ENCODE measurements around the gene PIWIL4. TPM values are rescaled to one million over a fixed set of nuclear protein-coding genes. Genes with fewer than 3 reads are reported as not detected.
"Not testable (repeated sequence)": the region's sequence is repeated elsewhere in the genome, so short reads cannot be mapped to it uniquely, and the experiment has no call there.

The PIWIL4 gene
- total RNA-seq, 1 donor from 2014 or later: 8.9 TPM

DNA sequence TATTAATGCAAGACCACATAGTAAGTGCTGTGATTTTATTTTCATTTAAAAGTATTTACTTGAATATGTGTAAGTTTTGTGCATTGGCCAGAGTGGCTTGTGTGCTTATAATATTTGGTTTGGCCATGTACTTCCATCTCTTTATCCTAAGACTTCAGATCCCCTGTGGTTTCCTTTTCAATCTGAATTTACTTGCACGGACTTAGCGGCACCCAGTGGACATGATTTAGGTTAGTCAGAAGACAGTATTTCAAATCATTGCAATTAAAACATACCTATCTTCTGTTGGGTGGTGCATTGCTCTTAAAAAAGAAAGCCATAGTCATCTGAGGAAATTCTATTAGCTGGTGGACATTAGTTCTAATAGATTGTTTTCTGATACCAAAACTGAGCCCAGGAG lies 30.7 kb downstream of the PIWIL4 start:
- no peak overlapping the region for H3K27ac ChIP-seq (ENCODE audit: low read depth, low read length)

DNA sequence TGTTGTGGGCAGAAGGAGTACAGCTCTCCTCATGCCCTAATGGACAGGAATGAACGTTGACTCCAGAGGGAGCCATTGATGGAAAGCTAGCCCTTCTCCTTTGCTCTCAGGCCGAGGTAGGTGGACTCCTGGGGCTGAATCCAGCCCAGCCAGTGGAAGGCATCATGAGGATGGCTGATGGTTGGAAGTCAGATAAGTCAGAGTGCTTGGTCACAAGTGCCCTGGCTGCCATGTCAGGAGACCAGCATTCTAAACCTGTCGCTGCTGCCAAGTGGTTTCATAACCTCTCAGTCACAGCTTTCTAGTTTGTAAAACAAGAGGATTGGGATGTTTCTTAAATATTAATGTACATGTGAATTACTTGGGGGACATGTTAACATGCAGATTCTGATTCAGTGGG lies 32.3 kb downstream of the PIWIL4 start:
- Histone ChIP-seq H3K9ac (ENCODE audit: low read depth in 1 of 3, low read length in 3 of 3) (no peak overlapping the region), H3K27ac (ENCODE audit: low read depth, low read length) (no peak overlapping the region), H3K9me3 (ENCODE audit: control insufficient read depth in 3 of 3, low read length in 3 of 3) (no peaks in the 10 kb centered on the region), H3K4me1 (ENCODE audit: control insufficient read depth in 3 of 3, insufficient read depth in 3 of 3, low read length in 3 of 3) (no peaks in the 10 kb centered on the region), H3K4me3 (ENCODE audit: low read length in 3 of 3) (no peak overlapping the region), H3K27me3 (ENCODE audit: control insufficient read depth in 3 of 3, insufficient read depth in 3 of 3, low read length in 3 of 3) (no peaks in the 10 kb centered on the region), H3K36me3 (ENCODE audit: control insufficient read depth in 3 of 3, insufficient read depth in 3 of 3, low read length in 3 of 3) (peaks cover 0 to 7% (median 5%) of the 10 kb centered on the region in 3 donors)

More for the DNA sequence above, 30.7 kb downstream of the PIWIL4 start:
- H3K9ac ChIP-seq (ENCODE audit: low read depth in 1 of 3, low read length in 3 of 3): no peak overlapping the region
- H3K27me3 ChIP-seq (ENCODE audit: control insufficient read depth in 3 of 3, insufficient read depth in 3 of 3, low read length in 3 of 3): no peaks in the 10 kb centered on the region
- no peak overlapping the region for H3K4me3 ChIP-seq (ENCODE audit: low read length in 3 of 3)
- H3K36me3 ChIP-seq (ENCODE audit: control insufficient read depth in 3 of 3, insufficient read depth in 3 of 3, low read length in 3 of 3): peaks cover 0 to 7% (median 5%) of the 10 kb centered on the region in 3 donors
- H3K4me1 ChIP-seq (ENCODE audit: control insufficient read depth in 3 of 3, insufficient read depth in 3 of 3, low read length in 3 of 3): no peaks in the 10 kb centered on the region
- H3K9me3 ChIP-seq (ENCODE audit: control insufficient read depth in 3 of 3, low read length in 3 of 3): no peaks in the 10 kb centered on the region

DNA sequence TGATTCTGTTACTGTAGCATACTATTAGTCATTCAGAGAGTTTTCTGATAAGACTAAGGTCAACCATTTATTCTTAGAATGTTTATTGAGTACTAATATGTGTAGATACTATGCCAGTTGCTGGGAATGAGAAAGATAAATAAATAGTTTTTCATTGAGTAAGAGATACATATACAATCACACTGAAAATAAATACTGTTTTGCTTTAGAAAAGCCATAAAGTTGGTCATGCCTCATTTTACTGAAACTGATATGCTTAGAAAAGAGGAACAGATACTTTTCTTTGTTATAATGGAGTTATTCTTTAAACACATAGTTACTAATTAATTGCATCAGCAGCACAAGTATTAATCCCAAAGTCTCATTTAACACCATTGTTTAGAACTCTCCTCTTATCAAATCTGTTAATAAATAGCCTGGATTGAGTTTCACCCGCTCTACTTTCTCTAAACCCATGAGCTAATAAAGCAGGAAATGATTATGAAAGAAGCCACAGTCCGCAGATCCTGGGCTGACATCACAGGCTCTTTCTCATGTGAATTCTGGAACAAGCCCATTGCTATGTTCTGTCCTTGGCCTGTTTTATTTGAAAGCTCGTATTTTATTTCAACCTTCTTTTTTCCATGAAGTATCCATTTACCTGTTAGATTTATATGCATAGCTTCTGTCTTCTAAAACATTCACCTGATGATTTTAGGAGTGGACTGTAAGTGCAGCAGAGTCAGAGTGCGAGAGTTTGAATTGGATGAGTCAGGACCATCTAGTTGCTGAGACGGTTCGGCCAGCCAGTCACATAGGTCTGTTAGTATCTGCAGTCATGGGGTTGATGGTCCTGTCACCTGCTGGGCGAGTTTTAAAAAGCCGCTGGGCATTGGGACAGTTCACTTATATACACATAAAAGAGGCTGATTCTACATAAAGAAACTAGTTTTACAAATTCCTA lies 35.5 kb downstream of the PIWIL4 start:
- no peaks in the 10 kb centered on the region for H3K27me3 ChIP-seq (ENCODE audit: control insufficient read depth in 3 of 3, insufficient read depth in 3 of 3, low read length in 3 of 3)
- H3K4me3 ChIP-seq (ENCODE audit: low read length in 3 of 3): no peak overlapping the region
- H3K9ac ChIP-seq (ENCODE audit: low read depth in 1 of 3, low read length in 3 of 3): no peak overlapping the region
- no peaks in the 10 kb centered on the region for H3K9me3 ChIP-seq (ENCODE audit: control insufficient read depth in 3 of 3, low read length in 3 of 3)
- H3K36me3 ChIP-seq (ENCODE audit: control insufficient read depth in 3 of 3, insufficient read depth in 3 of 3, low read length in 3 of 3): peaks cover 0 to 1% (median 0%) of the 10 kb centered on the region in 3 donors
- no peaks in the 10 kb centered on the region for H3K4me1 ChIP-seq (ENCODE audit: control insufficient read depth in 3 of 3, insufficient read depth in 3 of 3, low read length in 3 of 3)
- H3K27ac ChIP-seq (ENCODE audit: low read depth, low read length): no peak overlapping the region

DNA sequence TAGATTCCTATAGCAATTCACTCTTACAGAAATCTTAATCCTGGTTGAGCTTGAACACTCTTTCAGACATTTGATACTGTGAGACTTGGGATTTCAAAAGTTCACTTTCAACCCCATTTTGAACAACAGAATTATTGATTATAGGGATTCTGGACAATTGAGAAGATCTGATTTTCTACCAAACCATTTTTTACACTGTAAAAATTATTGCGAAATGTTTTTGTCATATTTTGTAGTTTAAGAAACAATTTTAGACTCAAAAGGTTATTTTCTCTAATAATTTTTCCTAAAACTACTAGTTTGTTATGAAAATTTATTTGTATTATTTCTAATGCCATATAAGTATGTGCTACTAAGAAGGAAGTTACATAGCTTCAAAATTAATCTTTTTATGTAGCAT lies 36.4 kb downstream of the PIWIL4 start:
- Histone ChIP-seq H3K4me1 (ENCODE audit: control insufficient read depth in 3 of 3, insufficient read depth in 3 of 3, low read length in 3 of 3) (no peaks in the 10 kb centered on the region), H3K36me3 (ENCODE audit: control insufficient read depth in 3 of 3, insufficient read depth in 3 of 3, low read length in 3 of 3) (peaks cover 0 to 6% (median 0%) of the 10 kb centered on the region in 3 donors), H3K27me3 (ENCODE audit: control insufficient read depth in 3 of 3, insufficient read depth in 3 of 3, low read length in 3 of 3) (no peaks in the 10 kb centered on the region), H3K4me3 (ENCODE audit: low read length in 3 of 3) (no peak overlapping the region), H3K27ac (ENCODE audit: low read depth, low read length) (no peak overlapping the region), H3K9ac (ENCODE audit: low read depth in 1 of 3, low read length in 3 of 3) (no peak overlapping the region), H3K9me3 (ENCODE audit: control insufficient read depth in 3 of 3, low read length in 3 of 3) (no peaks in the 10 kb centered on the region)

DNA sequence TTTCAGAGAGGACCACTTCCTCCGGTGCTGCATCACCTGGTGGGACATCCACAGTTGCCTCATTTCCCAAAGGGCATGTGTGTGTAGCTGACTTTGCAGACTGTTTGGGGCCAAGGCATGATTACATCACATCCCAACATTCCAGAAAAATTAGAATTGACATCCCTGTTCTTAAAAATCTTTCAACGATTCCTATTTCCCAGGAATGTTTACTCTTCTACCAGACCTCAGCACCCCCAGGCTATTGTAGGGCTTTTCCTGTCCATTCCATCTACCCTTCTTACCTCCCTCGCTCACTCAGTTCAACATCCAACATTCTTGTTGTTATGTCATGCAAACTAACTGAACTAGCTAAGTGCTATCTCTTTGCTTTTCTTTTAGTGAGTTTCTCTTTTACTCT lies 37.3 kb downstream of the PIWIL4 start:
- Histone ChIP-seq H3K27ac (ENCODE audit: low read depth, low read length) (no peak overlapping the region), H3K9me3 (ENCODE audit: control insufficient read depth in 3 of 3, low read length in 3 of 3) (no peaks in the 10 kb centered on the region)

DNA sequence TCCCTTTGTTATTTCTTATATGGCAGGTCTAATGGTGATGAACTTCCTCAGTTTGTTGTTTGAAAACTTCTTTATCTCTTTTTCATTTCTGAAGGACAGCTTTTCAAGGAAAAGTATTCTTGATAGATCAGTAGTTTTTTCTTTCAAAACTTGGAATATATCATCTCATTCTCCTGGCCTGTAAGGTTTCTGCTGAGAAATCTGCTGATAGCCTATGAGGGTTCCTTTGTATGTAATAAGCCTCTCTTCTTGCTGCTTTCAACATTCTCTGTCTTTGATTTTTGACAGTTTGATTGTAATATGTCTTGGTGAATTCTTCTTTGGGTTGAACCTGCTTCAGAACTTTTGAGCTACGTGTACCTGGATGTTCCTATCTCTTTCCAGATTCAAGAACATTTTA lies 46.0 kb downstream of the PIWIL4 start:
- peaks cover 0 to 4% (median 0%) of the 10 kb centered on the region in 3 donors for H3K9me3 ChIP-seq (ENCODE audit: control insufficient read depth in 3 of 3, low read length in 3 of 3)
- peaks cover 0 to 5% (median 3%) of the 10 kb centered on the region in 3 donors for H3K36me3 ChIP-seq (ENCODE audit: control insufficient read depth in 3 of 3, insufficient read depth in 3 of 3, low read length in 3 of 3)
- no peaks in the 10 kb centered on the region for H3K27me3 ChIP-seq (ENCODE audit: control insufficient read depth in 3 of 3, insufficient read depth in 3 of 3, low read length in 3 of 3)
- H3K9ac ChIP-seq (ENCODE audit: low read depth in 1 of 3, low read length in 3 of 3): no peak overlapping the region
- no peaks in the 10 kb centered on the region for H3K4me1 ChIP-seq (ENCODE audit: control insufficient read depth in 3 of 3, insufficient read depth in 3 of 3, low read length in 3 of 3)
- H3K27ac ChIP-seq (ENCODE audit: low read depth, low read length): no peak overlapping the region
- H3K4me3 ChIP-seq (ENCODE audit: low read length in 3 of 3): no peak overlapping the region

More for the DNA sequence above, 37.3 kb downstream of the PIWIL4 start:
- no peak overlapping the region for H3K4me3 ChIP-seq (ENCODE audit: low read length in 3 of 3)
- no peak overlapping the region for H3K9ac ChIP-seq (ENCODE audit: low read depth in 1 of 3, low read length in 3 of 3)
- no peaks in the 10 kb centered on the region for H3K27me3 ChIP-seq (ENCODE audit: control insufficient read depth in 3 of 3, insufficient read depth in 3 of 3, low read length in 3 of 3)
- peaks cover 0 to 6% (median 5%) of the 10 kb centered on the region in 3 donors for H3K36me3 ChIP-seq (ENCODE audit: control insufficient read depth in 3 of 3, insufficient read depth in 3 of 3, low read length in 3 of 3)
- no peaks in the 10 kb centered on the region for H3K4me1 ChIP-seq (ENCODE audit: control insufficient read depth in 3 of 3, insufficient read depth in 3 of 3, low read length in 3 of 3)

DNA sequence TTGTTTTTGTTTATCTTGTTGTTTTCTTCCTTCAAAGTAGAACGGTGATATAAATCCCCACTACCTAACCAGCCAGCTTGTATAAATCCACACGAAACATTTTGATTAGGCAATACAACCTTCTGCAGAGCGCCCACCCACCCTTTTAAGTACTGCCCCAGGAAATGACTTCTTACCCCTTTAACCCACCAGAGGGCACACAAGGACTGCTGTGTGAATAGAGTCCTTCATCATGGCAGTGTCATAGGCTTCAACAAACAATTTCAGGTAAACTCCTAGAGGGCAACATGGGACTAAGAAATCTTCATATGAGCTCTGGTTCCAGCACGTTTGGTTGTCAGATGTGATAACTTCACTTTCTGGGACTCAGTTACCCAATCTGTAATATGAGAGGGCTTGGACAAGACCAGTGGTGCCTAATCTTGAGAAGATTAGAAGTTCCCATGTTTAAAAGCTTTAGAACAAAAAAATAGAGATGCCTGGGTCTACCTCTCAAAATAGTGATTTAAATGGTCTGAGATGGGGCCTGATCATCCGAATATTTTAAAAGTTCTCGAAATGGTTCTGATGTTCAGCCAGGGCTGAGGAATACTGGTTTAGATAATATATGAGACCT lies 56.1 kb downstream of the PIWIL4 start:
- H3K9ac ChIP-seq (ENCODE audit: low read depth in 1 of 3, low read length in 3 of 3): no peak overlapping the region
- H3K27me3 ChIP-seq (ENCODE audit: control insufficient read depth in 3 of 3, insufficient read depth in 3 of 3, low read length in 3 of 3): no peaks in the 10 kb centered on the region
- H3K4me1 ChIP-seq (ENCODE audit: control insufficient read depth in 3 of 3, insufficient read depth in 3 of 3, low read length in 3 of 3): peaks cover 0 to 2% (median 0%) of the 10 kb centered on the region in 3 donors
- H3K4me3 ChIP-seq (ENCODE audit: low read length in 3 of 3): peak overlapping the region in 1 of 3 donors; percentile 7
- H3K9me3 ChIP-seq (ENCODE audit: control insufficient read depth in 3 of 3, low read length in 3 of 3): no peaks in the 10 kb centered on the region
- no peak overlapping the region for H3K27ac ChIP-seq (ENCODE audit: low read depth, low read length)
- H3K36me3 ChIP-seq (ENCODE audit: control insufficient read depth in 3 of 3, insufficient read depth in 3 of 3, low read length in 3 of 3): peaks cover 0 to 3% (median 0%) of the 10 kb centered on the region in 3 donors

DNA sequence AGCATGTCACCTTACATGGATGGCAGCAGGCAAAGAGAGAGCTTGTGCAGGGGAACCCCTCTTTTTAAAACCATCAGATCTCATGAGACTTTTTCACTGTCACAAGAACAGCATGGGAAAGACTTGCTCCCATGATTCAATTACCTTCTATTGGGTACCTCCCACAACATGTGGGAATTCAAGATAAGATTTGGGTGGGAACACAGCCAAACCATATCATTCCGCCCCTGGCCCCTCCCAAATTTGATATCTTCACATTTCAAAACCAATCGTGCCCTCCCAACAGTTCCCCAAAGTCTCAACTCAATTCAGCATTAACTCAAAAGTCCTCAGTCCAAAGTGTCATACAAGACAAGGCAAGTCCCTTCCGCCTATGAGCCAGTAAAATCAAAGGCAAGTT lies 58.3 kb downstream of the PIWIL4 start:
- not testable (repeated sequence) for H3K9me3 ChIP-seq (ENCODE audit: control insufficient read depth in 3 of 3, low read length in 3 of 3); H3K4me3 ChIP-seq (ENCODE audit: low read length in 3 of 3); H3K36me3 ChIP-seq (ENCODE audit: control insufficient read depth in 3 of 3, insufficient read depth in 3 of 3, low read length in 3 of 3); H3K27me3 ChIP-seq (ENCODE audit: control insufficient read depth in 3 of 3, insufficient read depth in 3 of 3, low read length in 3 of 3); H3K4me1 ChIP-seq (ENCODE audit: control insufficient read depth in 3 of 3, insufficient read depth in 3 of 3, low read length in 3 of 3); H3K9ac ChIP-seq (ENCODE audit: low read depth in 1 of 3, low read length in 3 of 3); H3K27ac ChIP-seq (ENCODE audit: low read depth, low read length)

DNA sequence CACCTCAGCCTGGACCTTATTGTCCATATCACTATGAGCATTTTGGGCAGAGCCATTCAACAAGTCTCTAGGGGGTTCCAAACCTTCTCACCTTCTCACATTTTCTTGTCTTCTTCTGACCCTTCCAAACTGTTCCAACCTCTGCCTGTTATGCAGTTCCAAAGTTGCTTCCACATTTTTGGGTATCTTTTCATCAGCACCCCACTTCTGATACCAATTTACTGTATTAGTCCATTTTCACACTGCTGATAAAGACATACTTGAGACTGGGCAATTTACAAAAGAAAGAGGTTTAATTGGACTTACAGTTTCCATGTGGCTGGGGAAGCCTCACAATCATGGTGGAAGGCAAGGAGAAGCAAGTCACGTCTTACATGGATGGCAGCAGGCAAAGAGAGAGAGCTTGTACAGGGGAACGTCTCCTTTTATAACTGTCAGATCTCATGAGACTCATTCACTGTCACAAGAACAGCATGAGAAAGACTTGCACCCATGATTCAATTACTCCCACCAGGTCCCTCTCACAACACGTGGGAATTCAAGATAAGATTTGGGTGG lies 59.9 kb downstream of the PIWIL4 start:
- H3K27me3 ChIP-seq (ENCODE audit: control insufficient read depth in 3 of 3, insufficient read depth in 3 of 3, low read length in 3 of 3); H3K9me3 ChIP-seq (ENCODE audit: control insufficient read depth in 3 of 3, low read length in 3 of 3); H3K36me3 ChIP-seq (ENCODE audit: control insufficient read depth in 3 of 3, insufficient read depth in 3 of 3, low read length in 3 of 3); H3K9ac ChIP-seq (ENCODE audit: low read depth in 1 of 3, low read length in 3 of 3); H3K27ac ChIP-seq (ENCODE audit: low read depth, low read length); H3K4me3 ChIP-seq (ENCODE audit: low read length in 3 of 3); H3K4me1 ChIP-seq (ENCODE audit: control insufficient read depth in 3 of 3, insufficient read depth in 3 of 3, low read length in 3 of 3): not testable (repeated sequence)

DNA sequence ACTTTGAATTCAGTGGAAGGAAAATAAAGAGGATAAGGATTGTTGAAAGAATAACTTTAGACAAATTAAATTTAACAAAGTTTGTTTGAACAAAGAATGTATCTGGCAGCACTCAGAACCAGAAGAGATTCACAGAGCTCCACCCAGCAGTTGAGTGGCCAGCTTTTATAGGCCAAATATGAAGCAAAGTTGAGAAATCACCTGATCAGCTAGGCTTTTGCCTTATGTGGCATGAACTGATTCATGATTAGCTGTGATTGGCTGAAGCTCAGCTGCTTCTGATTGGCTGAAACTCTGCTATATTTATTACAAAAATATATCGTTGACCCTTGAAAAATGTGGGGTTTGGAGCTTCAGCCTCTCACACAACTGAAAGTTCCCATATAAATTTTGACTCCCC lies 62.6 kb downstream of the PIWIL4 start:
- H3K27me3 ChIP-seq (ENCODE audit: control insufficient read depth in 3 of 3, insufficient read depth in 3 of 3, low read length in 3 of 3): no peaks in the 10 kb centered on the region

More for the DNA sequence above, 62.6 kb downstream of the PIWIL4 start:
- no peaks in the 10 kb centered on the region for H3K9me3 ChIP-seq (ENCODE audit: control insufficient read depth in 3 of 3, low read length in 3 of 3)
- no peak overlapping the region for H3K27ac ChIP-seq (ENCODE audit: low read depth, low read length)
- H3K36me3 ChIP-seq (ENCODE audit: control insufficient read depth in 3 of 3, insufficient read depth in 3 of 3, low read length in 3 of 3): no peaks in the 10 kb centered on the region
- no peak overlapping the region for H3K9ac ChIP-seq (ENCODE audit: low read depth in 1 of 3, low read length in 3 of 3)
- H3K4me1 ChIP-seq (ENCODE audit: control insufficient read depth in 3 of 3, insufficient read depth in 3 of 3, low read length in 3 of 3): no peaks in the 10 kb centered on the region
- H3K4me3 ChIP-seq (ENCODE audit: low read length in 3 of 3): no peak overlapping the region
